ENCODE data around the gene B4GALT1. TPM values are rescaled to one million over a fixed set of nuclear protein-coding genes. Genes with fewer than 3 reads are reported as not detected.

The B4GALT1 gene
- total RNA-seq, 1 donor from 2014 or later: 80.1 TPM

- Histone ChIP-seq H3K27ac (peak overlapping the region; percentile 48), H3K27me3 (no peaks in the 10 kb centered on the region), H3K4me1 (peaks cover 8% of the 10 kb centered on the region), H3K36me3 (peaks cover 67% of the 10 kb centered on the region), H3K4me3 (no peak overlapping the region), H3K9me3 (no peaks in the 10 kb centered on the region)
- no peak for DNase-seq
- no peak for ATAC-seq
- intact Hi-C loops (cut with DNase I): no loop called here
- no peak for TF ChIP-seq CTCF (IDR thresholded peaks at IDR 0.05)
These were observed 49.8 kb downstream of the B4GALT1 start for GRCh38 chr9:33117306-33117705.

DNA sequence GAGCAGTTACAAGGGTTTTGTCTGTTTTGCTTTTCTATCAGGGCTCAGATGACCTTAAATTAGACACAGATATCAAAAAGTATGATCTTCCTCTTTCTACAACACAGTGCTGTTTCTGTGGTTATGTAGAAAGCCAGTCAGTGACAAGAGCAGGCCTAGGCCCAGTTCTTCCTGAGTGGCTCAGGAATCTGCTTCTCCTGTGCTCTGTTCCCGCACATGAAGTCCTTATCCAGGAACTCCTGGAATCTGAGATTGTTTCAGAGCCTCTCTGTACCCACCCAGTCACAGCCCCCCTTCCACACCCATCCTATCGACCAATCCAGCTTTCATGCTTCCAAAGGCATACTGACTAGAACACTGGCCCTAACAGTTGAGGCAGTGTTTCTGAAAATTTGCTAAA is 50.3 kb downstream of the B4GALT1 start:
- ATAC-seq (peak; percentile 63), DNase-seq (no peak)
- H3K27ac ChIP-seq: peak overlapping the region; percentile 48
- intact Hi-C loops (cut with DNase I): no loop called here
- peaks cover 72% of the 10 kb centered on the region for H3K36me3 ChIP-seq
- H3K9me3 ChIP-seq: no peaks in the 10 kb centered on the region
- peaks cover 8% of the 10 kb centered on the region for H3K4me1 ChIP-seq
- no peak for TF ChIP-seq CTCF (IDR thresholded peaks at IDR 0.05)
- no peak overlapping the region for H3K4me3 ChIP-seq
- no peaks in the 10 kb centered on the region for H3K27me3 ChIP-seq

GRCh38 chr9:33114746-33115145 is 52.4 kb downstream of the B4GALT1 start:
- Histone ChIP-seq H3K4me3 (no peak overlapping the region), H3K9me3 (no peaks in the 10 kb centered on the region), H3K27ac (no peak overlapping the region), H3K27me3 (no peaks in the 10 kb centered on the region), H3K36me3 (peaks cover 74% of the 10 kb centered on the region), H3K4me1 (peaks cover 8% of the 10 kb centered on the region)
- no peak for TF ChIP-seq CTCF (IDR thresholded peaks at IDR 0.05)
- ATAC-seq (peak; percentile 33), DNase-seq (no peak)
- intact Hi-C loops (cut with DNase I): no loop called here

GRCh38 chr9:33113799-33114547 is 53.2 kb downstream of the B4GALT1 start:
- TF ChIP-seq CTCF (IDR thresholded peaks at IDR 0.05): no peak
- DNase-seq (no peak), ATAC-seq (no peak)
- intact Hi-C loops (cut with DNase I): no loop called here
- no peak overlapping the region for H3K27ac ChIP-seq
- H3K36me3 ChIP-seq: peaks cover 67% of the 10 kb centered on the region
- H3K27me3 ChIP-seq: no peaks in the 10 kb centered on the region
- H3K9me3 ChIP-seq: no peaks in the 10 kb centered on the region
- no peak overlapping the region for H3K4me3 ChIP-seq
- H3K4me1 ChIP-seq: peaks cover 8% of the 10 kb centered on the region

GRCh38 chr9:33112094-33112493 is 55.0 kb downstream of the B4GALT1 start:
- Histone ChIP-seq H3K36me3 (peaks cover 58% of the 10 kb centered on the region), H3K9me3 (no peaks in the 10 kb centered on the region), H3K4me3 (no peak overlapping the region), H3K4me1 (peaks cover 5% of the 10 kb centered on the region), H3K27ac (no peak overlapping the region), H3K27me3 (no peaks in the 10 kb centered on the region)
- intact Hi-C loops (cut with DNase I): no loop called here
- DNase-seq (no peak), ATAC-seq (no peak)
- no peak for TF ChIP-seq CTCF (IDR thresholded peaks at IDR 0.05)
